WTC11 (cell line): ENCODE measurements around the gene MTFP1.

Experiments used
- CREB1 ChIP-seq: sonication (generic); formaldehyde crosslinking; IDR thresholded peaks from 2 replicates; pipeline ENCODE4 v1.8.0; 2023; ENCODE audit warnings: mild to moderate bottlenecking, missing genetic modification reagents
- CTCF ChIP-seq: fragments of 200-600 bp; IDR thresholded peaks from 2 replicates; pipeline ENCODE4 v1.8.0; 2022; ENCODE audit warnings: antibody characterized with exemption
- FOXP1 ChIP-seq: sonication (generic); formaldehyde crosslinking; IDR thresholded peaks from 2 replicates; pipeline ENCODE4 v1.8.0; 2022; ENCODE audit warnings: missing genetic modification reagents, mild to moderate bottlenecking, moderate library complexity, borderline replicate concordance
- NFE2L1 ChIP-seq: sonication (generic); formaldehyde crosslinking; IDR thresholded peaks from 2 replicates; pipeline ENCODE4 v1.8.1; 2023; ENCODE audit warnings: missing genetic modification reagents
- ZNF138 ChIP-seq: sonication (generic); formaldehyde crosslinking; conservative IDR thresholded peaks from 2 replicates; pipeline ENCODE4 v1.8.1; 2022; ENCODE audit warnings: mild to moderate bottlenecking, moderate library complexity, missing genetic modification reagents
- ZNF232 ChIP-seq: sonication (generic); formaldehyde crosslinking; IDR thresholded peaks from 2 replicates; pipeline ENCODE4 v1.8.0; 2022; ENCODE audit warnings: mild to moderate bottlenecking, missing genetic modification reagents
- ZNF512 ChIP-seq: sonication (generic); formaldehyde crosslinking; IDR thresholded peaks from 2 replicates; pipeline ENCODE4 v1.8.1; 2022; ENCODE audit warnings: missing genetic modification reagents, borderline replicate concordance
- TF ChIP-seq, protein P1 (sequence below): sonication (generic); formaldehyde crosslinking; conservative IDR thresholded peaks from 2 replicates; pipeline ENCODE4 v1.8.1; 2022; ENCODE audit warnings: mild to moderate bottlenecking, missing genetic modification reagents

DNA sequence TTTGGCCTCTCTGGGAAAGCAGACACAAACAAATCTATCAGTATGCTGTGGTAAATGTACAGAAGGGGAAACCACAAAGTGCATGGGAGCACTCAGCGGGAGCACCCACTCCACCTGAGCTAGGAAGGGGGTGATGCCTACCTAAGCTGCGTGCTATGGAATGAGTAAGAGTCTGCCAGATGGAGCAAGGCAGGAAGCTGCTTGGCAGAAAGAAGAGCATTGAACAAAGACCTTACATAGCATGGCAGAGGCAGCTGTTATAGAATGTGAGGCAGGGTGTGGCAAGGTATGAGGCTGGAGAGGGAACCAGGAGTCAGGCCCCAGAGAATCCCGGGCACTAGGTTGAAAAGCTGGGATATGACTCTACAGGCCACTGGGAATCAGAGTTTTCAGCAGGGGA is 13.8 kb upstream of the MTFP1 start:
- TF ChIP-seq ZNF138 (CRISPR knock-in tag) (no peak), CREB1 (CRISPR knock-in tag) (no peak), FOXP1 (CRISPR knock-in tag) (no peak), CTCF (no peak), ZNF512 (no peak), ZNF232 (CRISPR knock-in tag) (no peak), NFE2L1 (no peak)
- TF ChIP-seq, protein P1, sequence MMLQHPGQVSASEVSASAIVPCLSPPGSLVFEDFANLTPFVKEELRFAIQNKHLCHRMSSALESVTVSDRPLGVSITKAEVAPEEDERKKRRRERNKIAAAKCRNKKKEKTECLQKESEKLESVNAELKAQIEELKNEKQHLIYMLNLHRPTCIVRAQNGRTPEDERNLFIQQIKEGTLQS, result no peak
